Activated naive CD4-positive, alpha-beta T cell treated with anti-CD3 and anti-CD28 coated beads for 36 hours (primary cell): ENCODE data around the gene EIF2B4. TPM values are rescaled to one million over a fixed set of nuclear protein-coding genes. Genes with fewer than 3 reads are reported as not detected.

Experiments
- CTCF ChIA-PET: fragments of 350-600 bp; sonication (Branson Sonifier 250); formaldehyde crosslinking; loops from one replicate; lab custom pipeline; 2021; ENCODE audit warnings: antibody characterized with exemption; lab: Charles Lee
- DNase-seq: peaks from one replicate; pipeline ENCODE4 v3.0.0-alpha.2; 2020
- H3K27ac Mint-ChIP-seq: one replicate; pipeline ENCODE4 v1.8.0; 2021; ENCODE audit warnings: mild to moderate bottlenecking, mixed read lengths
- H3K27me3 Mint-ChIP-seq: one replicate; pipeline ENCODE4 v1.8.0; 2021; ENCODE audit warnings: low read depth, mixed read lengths
- H3K36me3 Mint-ChIP-seq: one replicate; pipeline ENCODE4 v1.8.0; 2021; ENCODE audit warnings: low read depth, mixed read lengths
- H3K4me1 Mint-ChIP-seq: one replicate; pipeline ENCODE4 v1.8.0; 2021; ENCODE audit warnings: low read depth, mixed read lengths
- H3K4me3 Mint-ChIP-seq: one replicate; pipeline ENCODE4 v1.8.0; 2021; ENCODE audit warnings: mild to moderate bottlenecking, moderate library complexity, mixed read lengths
- H3K9me3 Mint-ChIP-seq: one replicate; pipeline ENCODE4 v1.8.0; 2021; ENCODE audit warnings: mixed read lengths
- intact Hi-C: fragments of 100-400 bp; cut with micrococcal nuclease; formaldehyde crosslinking; loops from one replicate; pipeline ENCODE4 v1.15.1; 2023
- total RNA-seq, 2 experiments: library from RNA; stranded (reverse); gene quantifications; one replicate each; pipeline ENCODE4 v1.2.3, GENCODE V29; 2021

EIF2B4 gene
- total RNA-seq, 2 experiments from 2014 or later, result 24.4 to 25.2 TPM

DNA sequence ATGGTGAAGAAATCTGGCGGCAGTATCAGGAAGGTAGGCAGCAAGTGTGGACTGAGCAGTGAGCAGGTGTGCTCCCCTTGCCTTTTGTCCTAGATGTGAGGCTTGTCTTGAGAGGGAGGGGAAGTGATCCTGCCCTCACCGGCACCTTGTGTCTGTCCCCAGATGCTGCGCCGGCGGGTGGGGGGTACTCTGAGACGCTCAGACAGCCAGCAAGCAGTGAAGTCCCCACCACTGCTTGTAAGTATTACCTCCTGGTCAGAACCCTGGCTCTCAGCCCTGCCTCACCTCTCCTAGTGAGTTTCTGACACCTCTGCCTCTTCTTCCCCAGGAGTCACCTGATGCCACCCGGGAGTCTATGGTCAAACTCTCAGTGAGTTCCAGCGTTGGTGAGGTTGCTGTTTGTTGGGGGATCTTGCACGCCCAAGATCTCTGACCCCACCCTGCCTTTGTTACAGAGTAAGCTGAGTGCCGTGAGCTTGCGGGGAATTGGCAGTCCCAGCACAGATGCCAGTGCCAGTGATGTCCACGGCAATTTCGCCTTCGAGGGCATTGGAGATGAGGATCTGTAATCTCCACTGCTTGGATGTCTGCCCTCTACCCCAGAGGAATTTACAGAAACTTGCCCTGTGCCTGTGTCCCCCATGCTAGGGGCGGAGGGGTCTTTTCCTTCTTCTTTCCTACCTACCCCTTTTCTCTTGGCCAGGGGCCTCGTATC, 6.2 kb upstream of the EIF2B4 start:
- intact Hi-C loops, result no loop called here
- H3K27ac Mint-ChIP-seq, result no peak overlapping the region
- no peaks in the 10 kb centered on the region for H3K9me3 Mint-ChIP-seq
- no peak overlapping the region for H3K4me3 Mint-ChIP-seq
- CTCF ChIA-PET, result no interaction called here
- H3K27me3 Mint-ChIP-seq, result no peaks in the 10 kb centered on the region
- DNase-seq, result no peak
- peaks cover 35% of the 10 kb centered on the region for H3K4me1 Mint-ChIP-seq
- peaks cover 23% of the 10 kb centered on the region for H3K36me3 Mint-ChIP-seq

DNA sequence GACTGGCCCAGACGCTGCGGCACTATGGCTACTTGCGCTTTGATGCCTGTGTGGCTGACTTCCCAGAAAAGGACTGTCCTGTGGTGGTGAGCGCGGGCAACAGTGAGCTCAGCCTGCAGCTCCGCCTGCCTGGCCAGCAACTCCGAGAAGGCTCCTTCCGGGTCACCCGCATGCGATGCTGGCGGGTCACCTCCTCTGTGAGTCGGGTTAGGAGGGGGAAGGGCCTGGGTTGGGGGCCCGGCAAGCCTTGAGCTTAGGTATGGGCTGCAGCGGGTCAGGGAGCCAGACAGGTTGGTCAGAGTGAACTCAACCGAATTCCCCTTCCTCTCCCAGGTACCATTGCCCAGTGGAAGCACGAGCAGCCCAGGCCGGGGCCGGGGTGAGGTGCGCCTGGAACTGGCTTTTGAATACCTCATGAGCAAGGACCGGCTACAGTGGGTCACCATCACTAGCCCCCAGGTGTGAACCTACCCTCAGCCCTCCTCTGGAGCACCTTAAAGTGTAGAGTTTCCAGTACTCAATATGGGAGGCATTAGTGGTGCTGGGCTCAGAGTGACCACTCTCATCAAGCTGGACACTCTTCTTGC, 5.5 kb upstream of the EIF2B4 start:
- Mint-ChIP-seq H3K4me3 (no peak overlapping the region), H3K36me3 (peaks cover 22% of the 10 kb centered on the region), H3K27me3 (no peaks in the 10 kb centered on the region), H3K9me3 (no peaks in the 10 kb centered on the region), H3K4me1 (peaks cover 29% of the 10 kb centered on the region), H3K27ac (no peak overlapping the region)
- CTCF ChIA-PET, result no interaction called here
- DNase-seq, result no peak
- intact Hi-C loops, result no loop called here

DNA sequence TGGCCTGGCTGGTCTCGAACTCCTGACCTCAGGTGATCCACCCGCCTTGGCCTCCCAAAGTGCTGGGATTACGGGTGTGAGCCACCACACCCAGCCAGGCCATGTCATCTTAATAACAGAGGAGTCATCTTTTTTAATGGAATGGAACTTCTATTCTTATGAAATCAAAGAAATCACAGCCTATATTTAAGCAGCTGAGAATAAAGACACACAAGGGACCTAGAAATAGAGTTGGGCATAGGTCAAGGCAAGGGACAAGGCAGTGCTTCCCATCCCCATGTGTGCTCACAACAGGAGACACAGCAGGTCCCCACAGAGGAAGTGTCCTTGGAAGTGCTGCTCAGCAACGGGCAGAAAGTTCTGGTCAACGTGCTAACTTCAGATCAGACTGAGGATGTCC, 3.4 kb upstream of the EIF2B4 start:
- H3K4me3 Mint-ChIP-seq, result no peak overlapping the region
- H3K36me3 Mint-ChIP-seq, result peaks cover 26% of the 10 kb centered on the region
- CTCF ChIA-PET, result no interaction called here
- H3K4me1 Mint-ChIP-seq, result peaks cover 27% of the 10 kb centered on the region
- intact Hi-C loops, result loop anchor here (5.0 kb wide), 2 partner anchors 301 to 309 kb away; partner anchors contain the start of gene OST4
- H3K9me3 Mint-ChIP-seq, result no peaks in the 10 kb centered on the region
- no peak overlapping the region for H3K27ac Mint-ChIP-seq
- no peak for DNase-seq
- no peaks in the 10 kb centered on the region for H3K27me3 Mint-ChIP-seq

DNA sequence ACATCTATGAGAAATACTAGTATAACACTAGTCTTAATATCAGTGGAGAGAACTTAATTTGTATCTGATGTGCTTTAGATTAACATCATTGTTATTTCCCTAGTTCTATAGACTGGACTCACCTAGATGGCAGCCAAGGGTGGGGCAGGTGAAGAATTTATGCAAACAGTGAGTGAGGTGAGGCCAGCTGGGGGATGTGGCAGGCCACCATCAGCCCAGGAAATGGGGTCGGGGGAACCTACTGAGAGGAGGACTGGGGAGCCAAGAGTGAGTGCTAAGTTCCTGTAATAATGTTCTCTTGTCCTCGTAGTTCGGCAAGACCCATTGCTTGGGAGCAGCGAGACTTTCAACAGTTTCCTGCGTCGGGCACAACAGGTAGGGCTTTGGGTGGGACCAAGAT, 2.8 kb upstream of the EIF2B4 start:
- intact Hi-C loops, result loop anchor here (5.0 kb wide), 2 partner anchors 301 to 309 kb away; partner anchors contain the start of gene OST4
- peak overlapping the region; percentile 61 for H3K27ac Mint-ChIP-seq
- no peaks in the 10 kb centered on the region for H3K9me3 Mint-ChIP-seq
- peaks cover 26% of the 10 kb centered on the region for H3K36me3 Mint-ChIP-seq
- no peaks in the 10 kb centered on the region for H3K27me3 Mint-ChIP-seq
- H3K4me1 Mint-ChIP-seq, result peaks cover 30% of the 10 kb centered on the region
- CTCF ChIA-PET, result no interaction called here
- no peak for DNase-seq
- H3K4me3 Mint-ChIP-seq, result no peak overlapping the region

DNA sequence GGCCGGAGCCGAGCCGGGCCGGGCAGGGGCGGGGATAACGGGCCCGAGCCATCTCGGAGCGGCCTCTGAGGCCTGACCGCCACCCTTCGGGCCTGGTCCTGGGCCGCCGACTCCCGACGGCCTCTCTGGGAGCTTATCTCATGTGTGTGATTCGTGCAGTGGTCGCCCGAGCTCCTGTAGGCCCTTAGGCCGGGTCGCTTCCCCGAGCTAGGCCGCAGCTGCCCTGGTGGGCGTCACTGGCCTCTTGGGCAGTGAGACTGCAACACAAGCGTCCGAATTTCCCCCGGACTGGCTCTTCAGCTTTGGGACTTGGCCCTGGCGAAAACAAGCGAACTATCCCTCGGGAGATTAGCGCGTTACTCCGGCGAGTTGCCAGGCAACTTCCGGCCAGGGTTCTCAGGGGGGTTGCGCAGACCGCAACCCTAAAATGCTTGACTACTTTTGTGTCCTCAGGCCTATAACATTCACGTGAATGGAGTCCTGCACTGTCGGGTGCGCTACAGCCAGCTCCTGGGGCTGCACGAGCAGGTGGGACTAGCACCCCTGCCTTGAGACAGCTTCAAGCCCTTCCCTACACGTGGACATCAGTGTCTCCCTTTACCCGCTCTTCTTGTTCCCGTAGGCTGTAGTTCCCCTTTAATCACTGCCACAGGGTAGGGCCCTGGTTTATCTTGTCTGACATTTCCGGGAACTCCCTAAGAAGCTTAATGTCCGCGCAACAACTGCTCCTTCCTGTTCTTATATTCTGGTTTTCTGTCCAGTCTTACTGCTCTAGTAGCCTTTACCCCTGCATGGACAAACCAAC, 880 bp upstream of the EIF2B4 start:
- H3K4me1 Mint-ChIP-seq, result peaks cover 30% of the 10 kb centered on the region
- H3K27ac Mint-ChIP-seq, result peak overlapping the region; percentile 94
- intact Hi-C loops, result loop anchor here (1.0 to 5.0 kb wide), 15 partner anchors 9 to 321 kb away; partner anchors contain the start of genes ATRAID, CAD, CCDC121 and GPN1
- H3K4me3 Mint-ChIP-seq, result peak overlapping the region; percentile 83
- peak; percentile 43 for DNase-seq
- H3K9me3 Mint-ChIP-seq, result no peaks in the 10 kb centered on the region
- CTCF ChIA-PET, result interaction anchor here (0.7 to 1.8 kb wide), 7 partner anchors 9 to 258 kb away, joined by 3 to 6 read pairs (median 4); partner anchors contain the start of genes CCDC121, GPN1, GTF3C2 and PPM1G
- peaks cover 26% of the 10 kb centered on the region for H3K36me3 Mint-ChIP-seq
- H3K27me3 Mint-ChIP-seq, result no peaks in the 10 kb centered on the region

DNA sequence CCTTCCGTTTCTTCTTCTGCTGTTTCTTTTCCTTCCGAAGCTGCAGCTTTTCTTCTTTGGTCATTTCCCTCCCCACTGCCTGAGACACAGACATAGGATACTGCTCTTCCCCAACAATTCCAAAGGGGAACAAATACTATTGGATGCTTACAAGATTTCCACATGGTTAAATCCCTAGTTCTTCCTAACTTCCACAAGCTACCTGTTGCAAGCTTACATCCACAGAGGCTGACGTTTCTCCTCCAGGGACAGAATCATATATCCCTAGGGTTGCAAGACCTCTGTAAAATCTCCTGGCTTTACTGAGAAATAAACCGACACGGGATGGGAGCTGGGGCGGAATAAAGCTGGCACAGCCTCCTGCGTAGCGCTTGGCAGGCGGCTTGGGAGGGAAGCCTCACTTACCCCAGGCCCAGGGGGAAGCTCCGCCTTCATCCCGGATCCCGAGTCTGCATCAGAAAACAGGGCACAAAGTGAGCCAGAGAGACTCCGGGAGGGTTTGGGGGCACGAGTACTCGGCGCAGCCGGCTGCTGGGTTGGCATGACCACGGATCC, 590 bp downstream of the EIF2B4 start:
- intact Hi-C loops, result loop anchor here (1.0 to 5.0 kb wide), 15 partner anchors 11 to 319 kb away; partner anchors contain the start of genes ATRAID, CAD, CCDC121 and GPN1
- Mint-ChIP-seq H3K27me3 (no peaks in the 10 kb centered on the region), H3K36me3 (peaks cover 27% of the 10 kb centered on the region), H3K27ac (peak overlapping the region; percentile 95), H3K4me3 (peak overlapping the region; percentile 83), H3K4me1 (peaks cover 30% of the 10 kb centered on the region), H3K9me3 (no peaks in the 10 kb centered on the region)
- no peak for DNase-seq
- CTCF ChIA-PET, result interaction anchor here (0.6 to 4.0 kb wide), 12 partner anchors 9 to 314 kb away, joined by 3 to 22 read pairs (median 4); partner anchors contain the start of gene GTF3C2

DNA sequence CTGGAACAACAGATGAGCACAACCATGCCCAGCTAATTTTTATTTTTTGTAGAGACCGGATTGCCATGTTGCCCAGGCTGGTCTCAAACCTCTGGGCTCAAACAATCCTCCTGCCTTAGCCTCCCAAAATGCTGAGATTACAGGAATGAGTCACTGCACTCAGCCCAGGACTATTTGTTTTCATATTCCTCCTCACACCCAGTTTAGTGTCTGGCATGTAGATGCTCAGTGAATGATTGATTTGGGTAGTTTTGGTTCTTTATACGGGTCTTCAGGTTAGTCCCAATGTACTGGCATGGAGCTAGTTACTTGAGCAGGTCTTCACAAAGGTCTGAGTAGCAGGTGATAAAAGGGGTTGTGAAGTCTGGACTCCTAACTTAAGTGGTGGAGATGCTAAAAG, 6.2 kb downstream of the EIF2B4 start:
- no peaks in the 10 kb centered on the region for H3K27me3 Mint-ChIP-seq
- H3K36me3 Mint-ChIP-seq, result peaks cover 17% of the 10 kb centered on the region
- no peak for DNase-seq
- CTCF ChIA-PET, result interaction anchor here (1.1 to 2.1 kb wide), 2 partner anchors 42 to 67 kb away, joined by 3 to 7 read pairs; no protein-coding TSS in a partner anchor
- H3K9me3 Mint-ChIP-seq, result no peaks in the 10 kb centered on the region
- H3K4me1 Mint-ChIP-seq, result peaks cover 12% of the 10 kb centered on the region
- no peak overlapping the region for H3K4me3 Mint-ChIP-seq
- intact Hi-C loops, result no loop called here
- H3K27ac Mint-ChIP-seq, result peak overlapping the region; percentile 34

DNA sequence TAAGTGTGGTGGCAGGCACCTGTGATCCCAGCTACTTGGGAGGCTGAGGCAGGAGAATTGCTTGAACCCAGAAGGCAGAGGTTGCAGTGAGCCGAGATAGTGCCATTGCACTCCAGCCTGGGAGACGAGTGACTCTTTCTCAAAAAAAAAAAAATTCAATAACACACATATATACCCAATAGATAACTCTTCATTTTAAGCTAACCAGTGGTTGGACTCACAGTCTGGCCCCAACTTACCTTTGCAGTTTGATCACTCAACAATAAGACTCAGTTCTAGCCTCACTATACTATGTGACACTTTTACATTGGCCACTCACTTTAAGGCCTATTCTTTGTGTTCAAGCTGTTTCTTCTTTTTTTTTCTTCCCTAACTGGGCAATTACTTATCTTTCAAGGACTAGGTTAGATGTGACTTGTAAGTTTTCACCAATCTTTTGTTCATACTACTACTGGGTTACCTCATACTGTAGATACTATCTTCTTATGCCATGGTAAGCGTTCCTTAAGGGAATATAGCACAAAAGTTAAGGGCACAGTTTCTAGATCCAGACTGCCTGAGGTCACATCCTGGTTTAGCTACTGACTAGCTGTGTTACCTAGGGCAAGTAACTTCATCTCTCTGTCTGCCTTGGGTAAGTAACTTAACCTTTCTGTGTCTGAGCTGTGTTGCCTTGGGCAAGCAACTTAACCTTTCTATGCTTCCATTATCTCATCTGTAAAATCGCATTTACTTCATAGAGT, 7.3 kb downstream of the EIF2B4 start:
- no peak for DNase-seq
- Mint-ChIP-seq H3K9me3 (no peaks in the 10 kb centered on the region), H3K4me3 (no peak overlapping the region), H3K4me1 (peaks cover 15% of the 10 kb centered on the region), H3K27me3 (no peaks in the 10 kb centered on the region), H3K36me3 (peaks cover 23% of the 10 kb centered on the region), H3K27ac (no peak overlapping the region)
- intact Hi-C loops, result no loop called here
- CTCF ChIA-PET, result interaction anchor here (1.1 to 2.1 kb wide), 3 partner anchors 41 to 321 kb away, joined by 3 to 7 read pairs (median 3); no protein-coding TSS in a partner anchor

DNA sequence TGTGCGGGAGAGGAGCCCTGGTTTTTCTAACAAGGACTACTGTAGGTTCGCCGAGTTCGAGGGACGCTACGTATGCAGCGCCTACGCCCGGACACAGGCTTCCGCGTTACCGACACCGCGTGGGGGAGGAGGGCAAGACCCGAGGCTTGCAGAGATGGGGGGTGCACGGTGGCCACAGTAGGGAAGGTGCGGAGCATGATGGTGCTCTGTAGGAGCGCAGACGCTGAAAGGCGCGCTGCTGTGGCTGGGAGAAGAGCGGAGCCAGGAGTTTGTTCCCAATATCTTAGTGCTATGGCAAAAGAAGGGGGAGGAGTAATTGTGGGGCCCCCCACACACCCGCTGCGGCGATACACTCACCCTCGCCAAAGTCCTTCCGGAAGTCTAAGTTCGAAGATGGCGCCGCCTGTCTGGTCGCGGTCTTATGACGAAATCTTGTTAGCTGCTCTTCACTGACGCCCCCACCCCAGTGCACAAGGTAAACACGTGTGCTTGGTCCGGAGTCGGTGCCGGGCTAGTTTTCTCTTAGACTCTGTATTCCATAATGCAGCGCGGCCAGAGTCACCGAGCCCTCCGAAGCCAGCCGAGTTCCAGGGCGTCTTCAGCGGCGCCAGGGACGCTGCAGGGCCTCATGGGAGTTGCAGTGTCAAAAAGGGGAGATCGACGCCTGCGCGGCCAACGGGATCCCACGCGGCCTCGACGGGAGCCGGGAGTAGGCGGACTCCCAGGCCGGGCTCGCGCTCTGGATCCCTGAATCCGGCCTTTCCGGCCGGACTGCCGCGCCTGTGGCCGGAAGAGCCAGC, 13.6 kb downstream of the EIF2B4 start, which contains the start of gene GTF3C2:
Gene GTF3C2, minus strand, starts transcription at position 383 of the 800 bp plus-strand sequence. CDS start 13,210 bp downstream, outside the sequence.
- Mint-ChIP-seq H3K27ac (peak within 1 kb of the TSS; percentile 99), H3K4me3 (peak within 1 kb of the TSS; percentile 99), H3K36me3 (peaks cover 26% of the 10 kb centered on the region), H3K4me1 (peaks cover 59% of the 10 kb centered on the region), H3K9me3 (no peaks in the 10 kb centered on the region), H3K27me3 (no peaks in the 10 kb centered on the region)
- peak; percentile 94 for DNase-seq
- CTCF ChIA-PET, result interaction anchor here (0.6 to 1.8 kb wide), 2 partner anchors 11 to 14 kb away, joined by 3 to 6 read pairs; partner anchors contain the start of genes EIF2B4 and SNX17
- intact Hi-C loops, result loop anchor here (1.0 to 5.0 kb wide), 9 partner anchors 14 to 1324 kb away; partner anchors contain the start of genes ATRAID, EIF2B4, IFT172 and MPV17

DNA sequence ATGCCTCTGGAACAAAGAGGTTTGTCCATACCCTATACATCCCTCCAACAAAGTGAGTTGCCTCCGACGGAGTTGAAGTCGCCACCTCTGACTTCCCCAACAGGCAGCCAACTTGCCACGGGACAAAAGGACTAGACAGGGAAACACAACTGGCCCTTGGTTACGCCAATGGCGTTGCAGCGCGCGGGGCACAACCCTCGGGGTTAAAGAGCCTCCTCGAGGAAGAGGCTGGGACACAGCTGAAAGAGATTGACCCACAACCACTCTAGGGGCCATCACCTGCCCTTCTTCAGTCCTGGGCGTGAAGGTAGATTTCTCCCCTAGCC, 14.1 kb downstream of the EIF2B4 start:
- Mint-ChIP-seq H3K4me1 (peaks cover 62% of the 10 kb centered on the region), H3K36me3 (peaks cover 24% of the 10 kb centered on the region), H3K27me3 (no peaks in the 10 kb centered on the region), H3K4me3 (peak overlapping the region; percentile 99), H3K27ac (peak overlapping the region; percentile 99), H3K9me3 (no peaks in the 10 kb centered on the region)
- intact Hi-C loops, result loop anchor here (1.0 to 5.0 kb wide), 9 partner anchors 14 to 1324 kb away; partner anchors contain the start of genes ATRAID, EIF2B4, IFT172 and MPV17
- CTCF ChIA-PET, result interaction anchor here (1.8 kb wide), 1 partner anchor 14 kb away, joined by 6 read pairs; the partner anchor contains the start of genes EIF2B4 and SNX17
- DNase-seq, result peak; percentile 56
